Thyroid gland (tissue), 4 donors: ENCODE results near the gene TUBGCP2.

Experiments used
- POLR2A ChIP-seq, 2 donors: fragments of 450-650 bp; IDR thresholded peaks; one replicate each; pipeline ENCODE4 v1.6.1; 2017; ENCODE audit warnings: antibody characterized with exemption in 2 of 2, mild to moderate bottlenecking in 2 of 2, moderate library complexity in 1 of 2
- TF ChIP-seq, protein P1 (sequence below), 6 experiments: fragments of 200-600 bp in 3 of 6; fragments of 450-650 bp in 3 of 6; sonication (generic) in 3 of 6; IDR thresholded peaks; one replicate each; pipeline ENCODE4 v1.5.1; 2016 to 2019; ENCODE audit warnings: antibody characterized with exemption in 6 of 6, mild to moderate bottlenecking in 2 of 6, inconsistent platforms in 1 of 6, moderate library complexity in 1 of 6

- no peak for TF ChIP-seq POLR2A (IDR thresholded peaks at IDR 0.05)
- TF ChIP-seq, protein P1, sequence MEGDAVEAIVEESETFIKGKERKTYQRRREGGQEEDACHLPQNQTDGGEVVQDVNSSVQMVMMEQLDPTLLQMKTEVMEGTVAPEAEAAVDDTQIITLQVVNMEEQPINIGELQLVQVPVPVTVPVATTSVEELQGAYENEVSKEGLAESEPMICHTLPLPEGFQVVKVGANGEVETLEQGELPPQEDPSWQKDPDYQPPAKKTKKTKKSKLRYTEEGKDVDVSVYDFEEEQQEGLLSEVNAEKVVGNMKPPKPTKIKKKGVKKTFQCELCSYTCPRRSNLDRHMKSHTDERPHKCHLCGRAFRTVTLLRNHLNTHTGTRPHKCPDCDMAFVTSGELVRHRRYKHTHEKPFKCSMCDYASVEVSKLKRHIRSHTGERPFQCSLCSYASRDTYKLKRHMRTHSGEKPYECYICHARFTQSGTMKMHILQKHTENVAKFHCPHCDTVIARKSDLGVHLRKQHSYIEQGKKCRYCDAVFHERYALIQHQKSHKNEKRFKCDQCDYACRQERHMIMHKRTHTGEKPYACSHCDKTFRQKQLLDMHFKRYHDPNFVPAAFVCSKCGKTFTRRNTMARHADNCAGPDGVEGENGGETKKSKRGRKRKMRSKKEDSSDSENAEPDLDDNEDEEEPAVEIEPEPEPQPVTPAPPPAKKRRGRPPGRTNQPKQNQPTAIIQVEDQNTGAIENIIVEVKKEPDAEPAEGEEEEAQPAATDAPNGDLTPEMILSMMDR (IDR thresholded peaks at IDR 0.05) = no peak
Observed at GRCh38 chr10:133281628-133282372, 26.9 kb downstream of the TUBGCP2 start.
